ENCODE data around the gene SLC9B2. TPM values are rescaled to one million over a fixed set of nuclear protein-coding genes. Genes with fewer than 3 reads are reported as not detected.

The SLC9B2 gene, protein sequence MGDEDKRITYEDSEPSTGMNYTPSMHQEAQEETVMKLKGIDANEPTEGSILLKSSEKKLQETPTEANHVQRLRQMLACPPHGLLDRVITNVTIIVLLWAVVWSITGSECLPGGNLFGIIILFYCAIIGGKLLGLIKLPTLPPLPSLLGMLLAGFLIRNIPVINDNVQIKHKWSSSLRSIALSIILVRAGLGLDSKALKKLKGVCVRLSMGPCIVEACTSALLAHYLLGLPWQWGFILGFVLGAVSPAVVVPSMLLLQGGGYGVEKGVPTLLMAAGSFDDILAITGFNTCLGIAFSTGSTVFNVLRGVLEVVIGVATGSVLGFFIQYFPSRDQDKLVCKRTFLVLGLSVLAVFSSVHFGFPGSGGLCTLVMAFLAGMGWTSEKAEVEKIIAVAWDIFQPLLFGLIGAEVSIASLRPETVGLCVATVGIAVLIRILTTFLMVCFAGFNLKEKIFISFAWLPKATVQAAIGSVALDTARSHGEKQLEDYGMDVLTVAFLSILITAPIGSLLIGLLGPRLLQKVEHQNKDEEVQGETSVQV
- polyA plus RNA-seq (2012; rRNA removed), result 11.2 and 16.0 TPM in 2 replicates
- polyA plus RNA-seq (2012; cell fraction: cytosol; rRNA removed), result 14.7 and 16.8 TPM in 2 replicates
- 9.8 and 13.6 TPM in 2 replicates for polyA plus RNA-seq (2012; cell fraction: nucleus; rRNA removed)

DNA sequence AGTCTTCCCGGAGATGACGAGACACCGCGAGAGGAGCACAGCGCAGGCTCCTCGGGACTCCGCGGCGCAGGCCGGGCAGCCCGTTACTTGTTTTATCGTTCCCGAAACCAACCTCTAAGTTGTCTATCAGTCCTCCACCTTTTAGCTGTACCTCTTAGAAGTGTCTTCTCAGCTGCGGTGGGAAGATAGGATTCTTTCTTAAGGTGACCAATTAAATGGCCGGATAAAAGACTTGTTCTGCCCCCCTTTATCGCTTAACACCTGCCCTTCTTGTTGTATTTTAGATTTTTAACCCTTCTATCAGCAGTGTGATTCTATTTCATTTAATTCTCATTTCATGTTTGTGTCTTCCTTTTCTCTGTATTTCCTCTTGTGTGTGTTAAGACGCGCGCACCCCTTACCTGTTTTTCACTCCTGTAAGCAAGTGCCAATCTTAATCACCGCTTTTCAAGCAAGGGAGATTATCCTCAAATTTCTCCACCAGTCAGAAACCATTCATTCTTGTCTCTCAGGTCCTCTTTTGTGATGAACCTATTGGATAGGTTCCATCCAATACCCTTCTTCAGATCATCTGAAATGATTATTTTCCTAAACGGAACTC, at the start of gene SLC9B2:
SLC9B2 (minus strand) TSS at position 15 of the 601 bp plus-strand sequence. CDS start 9,211 bp downstream, outside the sequence.
- 40% methylated on average over 21 of the region's 21 CpGs for WGBS (ENCODE audit: low lambda C conversion rate)
- Histone ChIP-seq H3K27me3 (ENCODE audit: insufficient read depth) (no peaks in the 10 kb centered on the region), H3K4me2 (peak within 1 kb of the TSS; percentile 82), H3K4me3 (ENCODE audit: low read depth in 2 of 2, low read length in 1 of 2) (peak within 1 kb of the TSS; percentile 76 to 86), H3K9me2 (no peaks in the 10 kb centered on the region), H3F3A (replicated peaks; ENCODE audit: insufficient read depth) (no peaks in the 10 kb centered on the region), H3K36me3 (replicated peaks in 1 of 2; ENCODE audit: control insufficient read depth in 1 of 2, insufficient read depth in 2 of 2, low read length in 1 of 2) (peaks cover 10 to 18% of the 10 kb centered on the region in 2 experiments), H4K20me1 (ENCODE audit: insufficient read depth) (no peaks in the 10 kb centered on the region), H3K4me1 (ENCODE audit: control insufficient read depth in 1 of 2, insufficient read depth in 2 of 2, low read depth in 1 of 2, low read length in 1 of 2) (peaks cover 0 to 7% of the 10 kb centered on the region in 2 experiments; a peak in 2 of 4 replicates), H3K9ac (peak within 1 kb of the TSS; percentile 90), H3K9me3 (no peaks in the 10 kb centered on the region), H3K79me2 (ENCODE audit: insufficient read depth) (peaks cover 45% of the 10 kb centered on the region), H3K27ac (ENCODE audit: low read depth in 2 of 2, low read length in 1 of 2) (peak within 1 kb of the TSS; percentile 69 to 86), H2AFZ (ENCODE audit: low read depth) (peak within 1 kb of the TSS; percentile 80)
- POLR2A ChIA-PET, result interaction anchor here (0.6 to 1.8 kb wide), 4 partner anchors 12 to 483 kb away, joined by 3 to 4 read pairs (median 3); partner anchors contain the start of gene UBE2D3
- TF ChIP-seq CHD2 (IDR thresholded peaks at IDR 0.05; ENCODE audit: low read length, partially characterized antibody) (peak; percentile 97), USF1 (IDR thresholded peaks at IDR 0.05; ENCODE audit: borderline replicate concordance, low read depth) (no peak), NRF1 (IDR thresholded peaks at IDR 0.05; ENCODE audit: low read depth, low read length) (peak; percentile 38; the same call in 1 of the 2 replicates), ZBTB33 (IDR thresholded peaks at IDR 0.05; ENCODE audit: borderline replicate concordance, low read depth) (peak; percentile 91; the same call in 1 of the 2 replicates), SIN3A (IDR thresholded peaks at IDR 0.05; ENCODE audit: borderline replicate concordance, low read depth, low read length) (0 out of 2 replicates have a peak, but pooled peaks have one; percentile 26)
- DNase-seq, result peak; percentile 28
- CTCF ChIA-PET, result interaction anchor here (0.7 to 3.0 kb wide), 4 partner anchors 13 to 22 kb away, joined by 3 to 12 read pairs (median 4); partner anchors contain the start of gene BDH2

DNA sequence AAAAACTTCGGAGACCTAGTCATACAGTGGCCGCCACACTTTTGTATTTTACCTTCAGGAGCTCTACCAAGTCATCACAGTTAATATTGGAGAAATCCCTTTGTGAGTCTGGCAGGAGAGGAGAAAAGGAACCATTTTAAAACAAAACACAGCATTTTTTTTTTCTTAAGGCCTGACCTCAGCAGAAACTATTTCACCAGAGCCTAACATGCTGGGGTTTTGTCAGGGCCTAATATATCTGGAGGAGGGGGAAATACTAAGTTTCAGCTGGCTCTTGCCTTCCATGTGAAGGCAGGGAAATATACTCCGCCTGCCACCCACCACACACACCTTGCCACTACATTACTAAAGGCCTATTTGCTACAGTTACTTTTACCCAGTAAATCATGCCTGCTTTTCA, 49.6 kb upstream of the SLC9B2 start:
- WGBS (ENCODE audit: low lambda C conversion rate), result 100% methylated on average over 3 of the region's 3 CpGs
- CTCF ChIA-PET, result no interaction called here

More for the DNA sequence above, 49.6 kb upstream of the SLC9B2 start:
- Histone ChIP-seq H3K4me1 (ENCODE audit: control insufficient read depth in 1 of 2, insufficient read depth in 2 of 2, low read depth in 1 of 2, low read length in 1 of 2) (no peaks in the 10 kb centered on the region), H3K9me3 (peaks cover 3% of the 10 kb centered on the region; the same call in 1 of the 2 replicates), H3K9ac (no peak overlapping the region), H3K4me2 (no peak overlapping the region), H3F3A (replicated peaks; ENCODE audit: insufficient read depth) (peaks cover 8% of the 10 kb centered on the region), H3K27me3 (ENCODE audit: insufficient read depth) (no peaks in the 10 kb centered on the region), H3K27ac (ENCODE audit: low read depth in 2 of 2, low read length in 1 of 2) (no peak overlapping the region), H4K20me1 (ENCODE audit: insufficient read depth) (no peaks in the 10 kb centered on the region), H3K4me3 (ENCODE audit: low read depth in 2 of 2, low read length in 1 of 2) (no peak overlapping the region), H3K36me3 (replicated peaks in 1 of 2; ENCODE audit: control insufficient read depth in 1 of 2, insufficient read depth in 2 of 2, low read length in 1 of 2) (peaks cover 16 to 46% of the 10 kb centered on the region in 2 experiments), H3K79me2 (ENCODE audit: insufficient read depth) (no peaks in the 10 kb centered on the region; the same call in 1 of the 2 replicates), H2AFZ (ENCODE audit: low read depth) (no peak overlapping the region), H3K9me2 (no peaks in the 10 kb centered on the region)
- POLR2A ChIA-PET, result no interaction called here
- DNase-seq, result no peak
- no peak for TF ChIP-seq IRF3 (IDR thresholded peaks at IDR 0.05; ENCODE audit: low read depth, low read length)
- TF ChIP-seq GABPA (IDR thresholded peaks at IDR 0.05; ENCODE audit: low read depth), result no peak
- TF ChIP-seq FOXM1 (IDR thresholded peaks at IDR 0.05; ENCODE audit: low read depth), result no peak
- TF ChIP-seq GATA2 (CRISPR knock-in tag; IDR thresholded peaks at IDR 0.05), result no peak
- no peak for TF ChIP-seq EP300 (IDR thresholded peaks at IDR 0.05; ENCODE audit: borderline replicate concordance in 1 of 2, low read depth in 1 of 2, low read length in 1 of 2)
- TF ChIP-seq, protein P1, sequence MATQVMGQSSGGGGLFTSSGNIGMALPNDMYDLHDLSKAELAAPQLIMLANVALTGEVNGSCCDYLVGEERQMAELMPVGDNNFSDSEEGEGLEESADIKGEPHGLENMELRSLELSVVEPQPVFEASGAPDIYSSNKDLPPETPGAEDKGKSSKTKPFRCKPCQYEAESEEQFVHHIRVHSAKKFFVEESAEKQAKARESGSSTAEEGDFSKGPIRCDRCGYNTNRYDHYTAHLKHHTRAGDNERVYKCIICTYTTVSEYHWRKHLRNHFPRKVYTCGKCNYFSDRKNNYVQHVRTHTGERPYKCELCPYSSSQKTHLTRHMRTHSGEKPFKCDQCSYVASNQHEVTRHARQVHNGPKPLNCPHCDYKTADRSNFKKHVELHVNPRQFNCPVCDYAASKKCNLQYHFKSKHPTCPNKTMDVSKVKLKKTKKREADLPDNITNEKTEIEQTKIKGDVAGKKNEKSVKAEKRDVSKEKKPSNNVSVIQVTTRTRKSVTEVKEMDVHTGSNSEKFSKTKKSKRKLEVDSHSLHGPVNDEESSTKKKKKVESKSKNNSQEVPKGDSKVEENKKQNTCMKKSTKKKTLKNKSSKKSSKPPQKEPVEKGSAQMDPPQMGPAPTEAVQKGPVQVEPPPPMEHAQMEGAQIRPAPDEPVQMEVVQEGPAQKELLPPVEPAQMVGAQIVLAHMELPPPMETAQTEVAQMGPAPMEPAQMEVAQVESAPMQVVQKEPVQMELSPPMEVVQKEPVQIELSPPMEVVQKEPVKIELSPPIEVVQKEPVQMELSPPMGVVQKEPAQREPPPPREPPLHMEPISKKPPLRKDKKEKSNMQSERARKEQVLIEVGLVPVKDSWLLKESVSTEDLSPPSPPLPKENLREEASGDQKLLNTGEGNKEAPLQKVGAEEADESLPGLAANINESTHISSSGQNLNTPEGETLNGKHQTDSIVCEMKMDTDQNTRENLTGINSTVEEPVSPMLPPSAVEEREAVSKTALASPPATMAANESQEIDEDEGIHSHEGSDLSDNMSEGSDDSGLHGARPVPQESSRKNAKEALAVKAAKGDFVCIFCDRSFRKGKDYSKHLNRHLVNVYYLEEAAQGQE (IDR thresholded peaks at IDR 0.05; ENCODE audit: low read depth, low read length), result no peak
- no peak for TF ChIP-seq SIN3A (IDR thresholded peaks at IDR 0.05; ENCODE audit: borderline replicate concordance, low read depth, low read length)
- TF ChIP-seq TEAD4 (IDR thresholded peaks at IDR 0.05; ENCODE audit: borderline replicate concordance, insufficient read depth), result no peak
